Measurements from ENCODE around the gene GNPTAB.
A peak's percentile ranks its signal among the peaks of the same experiment; 100 is the strongest.
"Not testable (repeated sequence)": the region's sequence is repeated elsewhere in the genome, so short reads cannot be mapped to it uniquely, and the experiment has no call there.

The GNPTAB gene

DNA sequence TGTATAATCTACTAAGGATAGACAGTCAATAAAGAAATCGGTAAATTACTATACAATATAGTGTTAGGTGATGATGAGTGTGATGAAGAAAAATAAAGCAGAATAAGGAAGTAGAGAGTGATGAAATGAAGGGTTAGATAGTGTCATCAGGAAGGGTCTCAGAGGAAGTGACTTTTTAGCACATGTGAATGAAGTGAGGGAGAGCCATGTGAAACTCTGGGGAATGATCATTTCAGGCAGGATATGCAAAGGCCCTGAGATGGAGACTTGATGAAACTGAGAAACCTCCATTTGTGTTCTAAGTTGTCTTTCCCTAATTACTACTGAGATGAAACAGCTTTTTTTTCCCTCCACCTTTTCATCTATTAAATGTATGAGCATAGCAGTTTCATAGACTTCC, 19.4 kb upstream of the GNPTAB start:
- no peak for DNase-seq

GRCh38 chr12:101847325-101847724, 16.6 kb upstream of the GNPTAB start:
- DNase-seq: no peak

- DNase-seq: no peak
Measured at GRCh38 chr12:101845137-101845711, 14.5 kb upstream of the GNPTAB start.

DNA sequence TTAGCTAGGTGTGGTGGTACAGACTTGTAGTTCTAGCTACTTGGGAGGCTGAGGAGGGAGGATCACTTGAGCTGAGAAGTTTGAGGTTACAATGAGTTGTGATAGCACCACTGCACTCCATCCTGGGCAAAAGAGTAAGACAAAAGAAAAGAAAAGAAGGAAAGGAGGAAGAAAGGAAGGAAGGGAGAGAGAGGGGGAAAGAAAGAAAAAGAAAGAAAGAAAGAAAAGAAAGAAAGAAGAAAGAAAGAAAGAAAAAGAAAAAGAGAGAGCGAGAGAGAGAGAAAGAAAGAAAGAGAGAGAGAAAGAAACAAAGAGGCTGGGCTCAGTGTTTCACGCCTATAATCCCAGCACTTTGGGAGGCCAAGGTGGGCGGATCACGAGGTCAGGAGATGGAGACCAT, 10.3 kb upstream of the GNPTAB start:
- no peak for DNase-seq

GRCh38 chr12:101839324-101840283, 8.8 kb upstream of the GNPTAB start:
- peak; percentile 78 for DNase-seq

DNA sequence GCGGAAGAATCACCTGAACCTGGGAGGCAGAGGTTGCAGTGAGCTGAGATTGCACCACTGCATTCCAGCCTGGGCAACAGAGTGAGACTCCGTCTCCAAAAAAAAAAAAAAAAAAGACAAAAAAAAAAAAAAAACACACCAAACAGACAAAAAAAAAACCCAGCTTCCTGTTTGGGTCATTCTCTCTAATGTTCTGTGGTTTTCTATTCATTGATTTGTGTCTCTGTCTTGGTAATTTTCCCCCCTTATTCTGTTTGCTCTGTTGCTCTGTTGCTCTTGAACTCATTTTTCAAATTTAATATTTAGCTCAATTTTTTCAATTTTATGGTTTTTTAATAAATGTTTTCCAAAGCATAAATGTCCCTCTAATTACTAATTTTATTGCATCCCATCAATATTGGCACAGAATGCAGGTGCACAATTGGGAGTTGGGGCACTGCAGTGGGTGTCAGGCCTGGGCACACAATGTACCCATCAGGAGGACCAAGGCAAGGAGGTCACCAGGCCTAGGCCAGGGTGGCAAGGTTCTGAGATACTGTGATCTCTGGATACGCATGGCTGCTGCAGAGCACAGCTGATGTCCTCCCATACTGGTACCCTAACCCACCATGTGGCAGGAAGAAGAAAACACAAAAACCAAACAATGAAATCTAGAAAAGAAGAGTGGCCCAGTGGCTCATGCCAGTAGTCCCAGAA, 8.0 kb upstream of the GNPTAB start:
- no peak for DNase-seq

GRCh38 chr12:101832030-101832429, 1.3 kb upstream of the GNPTAB start:
- DNase-seq: no peak

- DNase-seq: no peak
Measured at GRCh38 chr12:101829639-101830366, 956 bp downstream of the GNPTAB start.

DNA sequence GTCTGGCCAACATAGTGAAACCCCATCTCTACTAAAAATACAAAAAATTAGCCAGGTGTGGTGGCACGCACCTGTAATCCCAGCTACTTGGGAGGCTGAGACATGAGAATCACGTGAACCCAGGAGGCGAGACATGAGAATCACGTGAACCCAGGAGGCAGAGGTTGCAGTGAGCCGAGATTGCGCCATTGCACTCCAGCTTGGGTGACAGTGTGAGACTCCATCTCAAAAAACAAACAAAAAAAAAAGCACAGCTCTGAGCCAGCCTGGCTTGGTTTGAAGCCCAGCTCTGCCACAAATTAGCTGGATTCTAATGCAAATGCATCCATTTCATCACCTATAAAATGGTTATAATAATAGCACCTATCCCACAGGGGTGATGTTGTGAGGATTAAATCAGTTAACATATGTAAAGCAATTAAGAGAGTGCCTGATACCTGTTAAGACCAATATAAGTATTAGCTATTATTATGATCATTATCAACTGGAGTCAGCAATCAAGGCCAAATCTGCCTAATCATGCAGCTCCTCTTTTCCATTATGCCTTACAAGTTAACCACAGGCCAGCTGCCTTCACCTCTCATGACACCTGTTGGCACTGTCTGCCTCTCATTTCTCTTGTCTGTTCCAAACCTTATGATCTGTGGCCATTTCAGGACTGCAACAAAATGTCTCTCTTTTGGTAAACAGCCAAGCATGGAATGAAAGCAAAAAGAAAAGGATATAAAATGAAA, 2.1 kb downstream of the GNPTAB start:
- no peak for DNase-seq

- no peak for DNase-seq
Measured at GRCh38 chr12:101826766-101827368, 3.9 kb downstream of the GNPTAB start.

GRCh38 chr12:101824831-101825230, 5.9 kb downstream of the GNPTAB start:
- DNase-seq: no peak

DNA sequence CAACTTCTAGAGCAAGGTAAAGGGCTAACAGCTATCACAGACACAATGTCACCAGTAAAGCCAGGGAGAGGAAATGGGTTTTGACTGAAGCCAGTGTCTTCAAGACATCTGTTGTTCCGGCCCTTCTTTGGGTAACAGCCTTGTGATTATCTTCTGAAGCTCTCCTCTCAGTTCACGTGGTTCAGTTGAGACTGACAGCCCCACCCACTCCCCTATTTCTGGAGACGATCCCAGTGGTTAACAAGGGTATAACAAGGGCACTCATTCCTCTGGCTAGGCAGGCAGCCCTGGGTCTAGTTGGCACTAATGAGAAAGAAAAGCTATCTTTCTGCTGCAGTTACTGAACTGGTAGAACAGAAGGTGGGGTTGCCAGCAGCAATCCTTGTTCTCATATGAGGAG, 6.9 kb downstream of the GNPTAB start:
- DNase-seq: peak; percentile 78

DNA sequence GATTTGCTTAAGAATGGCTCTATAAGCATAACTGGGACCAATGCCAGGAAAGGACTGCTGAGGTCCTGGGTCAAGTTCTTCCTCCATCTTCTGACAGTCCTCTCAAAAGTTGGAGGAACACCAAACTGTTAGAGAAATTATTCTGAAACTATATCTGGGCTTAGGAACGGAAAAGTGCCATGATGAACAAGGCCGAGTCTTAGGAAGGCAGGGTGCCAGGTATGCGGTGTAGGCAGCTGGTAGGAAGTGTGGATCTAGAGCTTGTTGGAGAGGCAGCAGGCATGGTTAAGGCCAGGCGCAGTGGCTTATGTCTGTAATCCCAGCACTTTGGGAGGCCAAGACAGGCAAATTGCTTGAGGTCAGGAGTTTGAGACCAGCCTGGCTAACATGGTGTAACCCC, 7.7 kb downstream of the GNPTAB start:
- DNase-seq: no peak

DNA sequence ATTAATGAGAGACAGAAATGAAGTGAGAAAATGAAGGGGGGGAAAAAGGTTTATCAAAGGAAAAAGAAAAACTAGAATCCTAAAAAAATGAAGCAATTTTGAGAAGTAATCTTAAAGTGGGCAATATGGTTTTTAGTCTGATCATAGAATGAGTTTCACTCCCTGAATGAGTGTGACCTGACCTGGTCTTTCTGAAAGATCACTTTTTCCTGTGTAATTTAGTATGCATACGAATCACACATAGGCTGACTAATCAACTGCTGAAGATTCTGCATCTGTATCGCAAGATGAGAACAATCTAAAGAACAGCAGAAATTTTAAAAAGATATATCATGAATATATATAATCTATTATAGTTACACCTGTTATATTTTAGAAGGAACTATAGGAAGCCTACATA, 11.3 kb downstream of the GNPTAB start:
- DNase-seq: no peak

DNA sequence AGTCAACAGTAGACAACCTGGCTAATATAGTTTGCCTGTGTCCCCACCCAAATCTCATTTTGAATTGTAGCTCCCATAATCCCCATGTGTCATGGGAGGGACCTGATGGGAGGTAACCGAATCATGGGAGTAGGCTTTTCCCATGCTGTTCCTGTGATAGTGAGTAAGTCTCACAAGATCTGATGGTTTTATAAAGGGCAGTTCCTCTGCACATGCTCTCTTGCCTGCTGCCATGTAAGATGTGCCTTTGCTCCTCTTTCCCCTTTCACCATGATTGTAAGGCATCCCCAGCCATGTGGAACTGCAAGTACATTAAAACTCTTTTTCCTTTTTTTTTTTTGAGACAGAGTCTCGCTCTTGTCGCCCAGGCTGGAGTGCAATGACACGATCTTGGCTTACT, 12.1 kb downstream of the GNPTAB start:
- DNase-seq: not testable (repeated sequence)

DNA sequence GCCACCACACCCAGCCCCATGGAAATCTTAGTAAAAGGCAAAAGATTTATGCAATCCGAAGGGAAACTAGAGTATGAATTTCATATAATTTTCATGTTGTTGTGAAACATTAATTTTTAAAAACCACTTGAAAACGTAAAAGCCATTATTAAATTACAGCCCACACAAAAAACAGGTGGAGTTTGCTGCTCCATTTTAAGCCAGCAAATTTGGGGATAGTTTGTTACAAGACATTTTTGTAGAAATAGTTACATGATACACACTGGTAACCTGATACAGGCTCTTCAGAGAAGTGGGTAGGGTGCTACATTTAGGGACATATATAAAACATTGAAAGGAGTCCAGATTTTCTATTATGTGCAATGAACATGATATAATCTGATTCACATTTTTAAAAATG, 17.6 kb downstream of the GNPTAB start:
- DNase-seq: no peak

DNA sequence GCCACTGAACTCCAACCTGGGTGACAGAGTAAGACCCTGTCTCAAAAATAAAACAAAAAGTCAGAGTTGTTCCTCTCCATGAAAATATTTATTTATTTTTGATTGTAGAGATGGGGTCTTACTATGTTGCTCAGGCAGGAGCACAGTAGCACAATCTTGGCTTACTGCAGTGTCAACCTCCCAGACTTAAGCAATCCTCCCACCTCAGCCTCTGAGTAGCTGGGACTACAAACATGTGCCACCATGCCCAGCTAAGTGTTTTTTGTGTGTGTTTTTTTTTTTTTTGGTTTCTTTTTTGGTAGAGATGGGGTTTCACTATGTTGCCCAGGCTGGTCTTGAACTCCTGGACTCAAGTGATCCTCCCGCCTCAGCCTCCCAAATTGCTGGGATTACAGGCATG, 18.0 kb downstream of the GNPTAB start:
- DNase-seq: not testable (repeated sequence)

DNA sequence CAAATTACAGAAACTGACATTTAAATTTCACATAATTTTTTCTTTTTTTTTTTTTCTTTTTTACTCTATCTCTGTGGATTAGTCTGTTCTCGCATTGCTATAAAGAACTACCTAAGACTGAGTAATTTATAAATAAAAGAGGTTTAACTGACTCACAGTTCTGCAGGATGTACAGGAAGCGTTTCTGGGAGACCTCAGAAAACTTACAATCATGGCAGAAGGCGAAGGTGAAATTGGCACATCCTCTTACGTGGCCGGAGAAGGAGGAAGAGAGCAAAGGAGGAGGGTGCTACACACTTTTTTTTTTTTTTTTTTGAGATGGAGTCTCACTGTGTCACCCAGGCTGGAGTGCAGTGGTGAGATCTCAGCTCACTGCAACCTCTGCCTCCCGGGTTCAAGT, 19.4 kb downstream of the GNPTAB start:
- DNase-seq: not testable (repeated sequence)

- no peak for DNase-seq
Measured at GRCh38 chr12:101809208-101809607, 21.6 kb downstream of the GNPTAB start.

GRCh38 chr12:101806265-101806664, 24.5 kb downstream of the GNPTAB start:
- no peak for DNase-seq

DNA sequence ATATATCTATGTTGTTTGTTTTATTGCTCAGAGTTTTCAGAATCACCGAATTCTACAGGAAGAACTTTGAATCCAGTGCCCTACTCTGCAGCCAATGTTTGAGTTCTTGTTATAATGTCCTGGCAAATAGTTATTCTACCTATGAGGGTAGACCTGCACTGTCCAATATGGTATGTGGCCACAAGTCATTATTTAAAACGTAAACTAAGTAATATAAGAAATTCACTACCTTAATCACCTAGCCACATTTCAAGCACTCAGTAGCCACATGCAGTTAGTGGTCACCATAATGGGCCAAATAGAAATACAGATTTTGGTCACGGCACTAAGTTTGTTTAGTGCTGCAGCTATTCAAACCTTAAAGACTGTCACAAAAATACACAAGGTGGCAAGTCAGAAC, 26.4 kb downstream of the GNPTAB start:
- no peak for DNase-seq

- DNase-seq: no peak
Measured at GRCh38 chr12:101803978-101804377, 26.8 kb downstream of the GNPTAB start.
